ENCODE results near the gene PSME3. TPM values are rescaled to one million over a fixed set of nuclear protein-coding genes. Genes with fewer than 3 reads are reported as not detected.
"Not testable (repeated sequence)": the region's sequence is repeated elsewhere in the genome, so short reads cannot be mapped to it uniquely, and the experiment has no call there.

The PSME3 gene
- total RNA-seq, 1 donor from 2014 or later: 39.8 TPM

GRCh38 chr17:42851371-42852240 lies 18.4 kb downstream of the PSME3 start:
- not testable (repeated sequence) for DNase-seq

- no peak for DNase-seq
Observed at GRCh38 chr17:42852351-42852750, 19.2 kb downstream of the PSME3 start.

- DNase-seq: no peak
Observed at GRCh38 chr17:42853004-42853403, 19.8 kb downstream of the PSME3 start.

- DNase-seq: no peak
Observed at GRCh38 chr17:42853597-42853967, 20.4 kb downstream of the PSME3 start.

GRCh38 chr17:42853968-42854790 lies 21.0 kb downstream of the PSME3 start:
- no peak for DNase-seq

- DNase-seq: no peak
Observed at GRCh38 chr17:42855048-42855596, 21.9 kb downstream of the PSME3 start.

- not testable (repeated sequence) for DNase-seq
Observed at GRCh38 chr17:42856093-42856492, 22.9 kb downstream of the PSME3 start.

- not testable (repeated sequence) for DNase-seq
Observed at GRCh38 chr17:42856516-42856915, 23.3 kb downstream of the PSME3 start.

- no peak for DNase-seq
Observed at GRCh38 chr17:42857389-42857788, 24.2 kb downstream of the PSME3 start.

- DNase-seq: no peak
Observed at GRCh38 chr17:42865638-42866094, 32.5 kb downstream of the PSME3 start.

GRCh38 chr17:42866216-42866615 lies 33.0 kb downstream of the PSME3 start:
- no peak for DNase-seq

GRCh38 chr17:42866631-42867575 lies 33.7 kb downstream of the PSME3 start:
- no peak for DNase-seq

GRCh38 chr17:42867694-42868261 lies 34.6 kb downstream of the PSME3 start:
- DNase-seq: not testable (repeated sequence)

GRCh38 chr17:42868338-42868737 lies 35.1 kb downstream of the PSME3 start:
- DNase-seq: no peak

- no peak for DNase-seq
Observed at GRCh38 chr17:42871647-42872046, 38.5 kb downstream of the PSME3 start.

GRCh38 chr17:42872251-42872965 lies 39.2 kb downstream of the PSME3 start:
- DNase-seq: no peak

- no peak for DNase-seq
Observed at GRCh38 chr17:42873315-42873714, 40.1 kb downstream of the PSME3 start.

GRCh38 chr17:42873932-42874695 lies 40.9 kb downstream of the PSME3 start:
- not testable (repeated sequence) for DNase-seq

- no peak for DNase-seq
Observed at GRCh38 chr17:42877037-42877436, 43.8 kb downstream of the PSME3 start.

All from occipital lobe (tissue), 2 donors.